SJSA1 (cell line): ENCODE data around the gene SLC9B1. TPM values are rescaled to one million over a fixed set of nuclear protein-coding genes. Genes with fewer than 3 reads are reported as not detected.

Experiments used
- DNase-seq, 2 experiments: peaks; one replicate each; pipeline ENCODE4 v3.0.0-alpha.2; 2015 to 2020; ENCODE audit warnings: low spot score in 2 of 2, low read depth in 1 of 2
- H3K27ac ChIP-seq: fragments of 250-450 bp; sonication (Bioruptor Pico); 2 replicates; pipeline ENCODE4 v1.5.1; 2020; ENCODE audit warnings: mild to moderate bottlenecking, moderate library complexity
- H3K27me3 ChIP-seq: fragments of 250-450 bp; sonication (Bioruptor Pico); replicated peaks from 2 replicates; pipeline ENCODE4 v1.5.1; 2020; ENCODE audit warnings: mild to moderate bottlenecking, moderate library complexity
- H3K36me3 ChIP-seq: fragments of 250-450 bp; sonication (Bioruptor Pico); 2 replicates; pipeline ENCODE4 v1.5.1; 2020; ENCODE audit warnings: mild to moderate bottlenecking
- H3K4me1 ChIP-seq: fragments of 250-450 bp; sonication (Bioruptor Pico); replicated peaks from 2 replicates; pipeline ENCODE4 v1.6.1; 2021; ENCODE audit warnings: mild to moderate bottlenecking
- H3K4me3 ChIP-seq: fragments of 250-450 bp; sonication (Bioruptor Pico); 2 replicates; pipeline ENCODE4 v1.5.1; 2020; ENCODE audit warnings: mild to moderate bottlenecking
- H3K9me3 ChIP-seq: fragments of 250-450 bp; sonication (Bioruptor Pico); replicated peaks from 2 replicates; pipeline ENCODE4 v1.5.1; 2020; ENCODE audit warnings: mild to moderate bottlenecking
- total RNA-seq: library from RNA; depleted of rRNA; stranded (reverse); fragments of >200 nt; shearing (Covaris generic); gene quantifications from 2 replicates; pipeline ENCODE4 v1.2.3, GENCODE V29; 2014; rRNA removed

SLC9B1 gene
- 1.5 TPM in 1 of 2 replicates, not detected in the other for total RNA-seq

GRCh38 chr4:103019308-103020124 lies at the start of gene SLC9B1:
Gene SLC9B1 (minus strand): TSS chr4:103019705. CDS start chr4:102991711, 27,994 bp downstream.
- Histone ChIP-seq H3K4me1 (peaks cover 6% of the 10 kb centered on the region), H3K27ac (peak within 1 kb of the TSS; percentile 75), H3K9me3 (no peaks in the 10 kb centered on the region), H3K4me3 (peak within 1 kb of the TSS; percentile 30), H3K27me3 (no peaks in the 10 kb centered on the region), H3K36me3 (no peaks in the 10 kb centered on the region)
- peak; percentile 96 to 97 for DNase-seq

GRCh38 chr4:103067841-103068547 lies 48.5 kb upstream of the SLC9B1 start:
- Histone ChIP-seq H3K27ac (0 out of 2 replicates have a peak overlapping the region, but pooled peaks have one; percentile 6), H3K9me3 (no peaks in the 10 kb centered on the region), H3K36me3 (peaks cover 15% of the 10 kb centered on the region; the same call in 1 of the 2 replicates), H3K4me3 (no peak overlapping the region), H3K27me3 (no peaks in the 10 kb centered on the region), H3K4me1 (peaks cover 11% of the 10 kb centered on the region)
- peak in 1 of 2 experiments; percentile 14 for DNase-seq

GRCh38 chr4:103060453-103061148 lies 41.1 kb upstream of the SLC9B1 start:
- Histone ChIP-seq H3K36me3 (peaks cover 19% of the 10 kb centered on the region), H3K27ac (no peak overlapping the region), H3K27me3 (no peaks in the 10 kb centered on the region), H3K4me1 (no peaks in the 10 kb centered on the region), H3K4me3 (no peak overlapping the region), H3K9me3 (no peaks in the 10 kb centered on the region)
- DNase-seq, result no peak

- no peaks in the 10 kb centered on the region for H3K27me3 ChIP-seq
- no peaks in the 10 kb centered on the region for H3K36me3 ChIP-seq
- H3K4me1 ChIP-seq, result no peaks in the 10 kb centered on the region; the same call in 1 of the 2 replicates
- H3K27ac ChIP-seq, result no peak overlapping the region
- no peak for DNase-seq
- no peaks in the 10 kb centered on the region for H3K9me3 ChIP-seq
- H3K4me3 ChIP-seq, result no peak overlapping the region
These were observed 34.5 kb upstream of the SLC9B1 start for GRCh38 chr4:103054030-103054429.

- H3K36me3 ChIP-seq, result peaks cover 7% of the 10 kb centered on the region; the same call in 1 of the 2 replicates
- peaks cover 4% of the 10 kb centered on the region; the same call in 1 of the 2 replicates for H3K4me1 ChIP-seq
- no peaks in the 10 kb centered on the region for H3K9me3 ChIP-seq
- no peak overlapping the region for H3K27ac ChIP-seq
- DNase-seq, result no peak
- H3K4me3 ChIP-seq, result no peak overlapping the region
- H3K27me3 ChIP-seq, result no peaks in the 10 kb centered on the region
These were observed 33.3 kb upstream of the SLC9B1 start for GRCh38 chr4:103052779-103053178.

- H3K27me3 ChIP-seq, result no peaks in the 10 kb centered on the region
- H3K36me3 ChIP-seq, result peaks cover 7% of the 10 kb centered on the region; the same call in 1 of the 2 replicates
- H3K4me3 ChIP-seq, result no peak overlapping the region
- no peak overlapping the region for H3K27ac ChIP-seq
- DNase-seq, result no peak
- H3K4me1 ChIP-seq, result peaks cover 4% of the 10 kb centered on the region; the same call in 1 of the 2 replicates
- no peaks in the 10 kb centered on the region for H3K9me3 ChIP-seq
These were observed 32.6 kb upstream of the SLC9B1 start for GRCh38 chr4:103052145-103052544.

- peaks cover 19% of the 10 kb centered on the region for H3K36me3 ChIP-seq
- H3K4me3 ChIP-seq, result no peak overlapping the region
- no peak overlapping the region for H3K27ac ChIP-seq
- no peaks in the 10 kb centered on the region for H3K9me3 ChIP-seq
- no peak for DNase-seq
- no peaks in the 10 kb centered on the region for H3K27me3 ChIP-seq
- H3K4me1 ChIP-seq, result peaks cover 4% of the 10 kb centered on the region; the same call in 1 of the 2 replicates
These were observed 31.4 kb upstream of the SLC9B1 start for GRCh38 chr4:103050736-103051436.

GRCh38 chr4:103046416-103047290 lies 27.1 kb upstream of the SLC9B1 start:
- Histone ChIP-seq H3K9me3 (no peaks in the 10 kb centered on the region), H3K4me1 (peaks cover 4% of the 10 kb centered on the region; the same call in 1 of the 2 replicates), H3K4me3 (no peak overlapping the region), H3K27ac (no peak overlapping the region), H3K27me3 (no peaks in the 10 kb centered on the region), H3K36me3 (peaks cover 25% of the 10 kb centered on the region)
- peak in 1 of 2 experiments; percentile 26 for DNase-seq

GRCh38 chr4:103044183-103044582 lies 24.7 kb upstream of the SLC9B1 start:
- no peak overlapping the region for H3K27ac ChIP-seq
- H3K4me1 ChIP-seq, result 0 out of 2 replicates have a peak, but pooled peaks cover 4% of the 10 kb centered on the region
- H3K4me3 ChIP-seq, result no peak overlapping the region
- peaks cover 25% of the 10 kb centered on the region for H3K36me3 ChIP-seq
- H3K9me3 ChIP-seq, result no peaks in the 10 kb centered on the region
- DNase-seq, result no peak
- no peaks in the 10 kb centered on the region for H3K27me3 ChIP-seq

GRCh38 chr4:103036169-103036568 lies 16.7 kb upstream of the SLC9B1 start:
- no peak overlapping the region for H3K27ac ChIP-seq
- DNase-seq, result no peak
- no peaks in the 10 kb centered on the region for H3K9me3 ChIP-seq
- H3K36me3 ChIP-seq, result no peaks in the 10 kb centered on the region
- H3K4me1 ChIP-seq, result no peaks in the 10 kb centered on the region
- H3K4me3 ChIP-seq, result no peak overlapping the region
- H3K27me3 ChIP-seq, result no peaks in the 10 kb centered on the region

- Histone ChIP-seq H3K4me3 (no peak overlapping the region), H3K36me3 (0 out of 2 replicates have a peak, but pooled peaks cover 5% of the 10 kb centered on the region), H3K27ac (no peak overlapping the region), H3K4me1 (no peaks in the 10 kb centered on the region), H3K9me3 (no peaks in the 10 kb centered on the region), H3K27me3 (no peaks in the 10 kb centered on the region)
- no peak for DNase-seq
These were observed 13.1 kb upstream of the SLC9B1 start for GRCh38 chr4:103032574-103032973.

- DNase-seq, result no peak
- Histone ChIP-seq H3K27me3 (no peaks in the 10 kb centered on the region), H3K4me3 (no peak overlapping the region), H3K27ac (no peak overlapping the region), H3K4me1 (no peaks in the 10 kb centered on the region), H3K36me3 (peaks cover 7% of the 10 kb centered on the region; the same call in 1 of the 2 replicates), H3K9me3 (no peaks in the 10 kb centered on the region)
These were observed 11.3 kb upstream of the SLC9B1 start for GRCh38 chr4:103030791-103031190.
